Stimulated activated CD8-positive, alpha-beta memory T cell treated with anti-CD3 and anti-CD28 coated beads, Interleukin-7, amount 100 ng/mL, for 24 hours (primary cell): ENCODE results near the gene PRKCD.

Experiments used
- DNase-seq: peaks from one replicate; pipeline ENCODE4 v3.0.0-alpha.2; 2020; ENCODE audit warnings: low read depth

PRKCD gene

DNA sequence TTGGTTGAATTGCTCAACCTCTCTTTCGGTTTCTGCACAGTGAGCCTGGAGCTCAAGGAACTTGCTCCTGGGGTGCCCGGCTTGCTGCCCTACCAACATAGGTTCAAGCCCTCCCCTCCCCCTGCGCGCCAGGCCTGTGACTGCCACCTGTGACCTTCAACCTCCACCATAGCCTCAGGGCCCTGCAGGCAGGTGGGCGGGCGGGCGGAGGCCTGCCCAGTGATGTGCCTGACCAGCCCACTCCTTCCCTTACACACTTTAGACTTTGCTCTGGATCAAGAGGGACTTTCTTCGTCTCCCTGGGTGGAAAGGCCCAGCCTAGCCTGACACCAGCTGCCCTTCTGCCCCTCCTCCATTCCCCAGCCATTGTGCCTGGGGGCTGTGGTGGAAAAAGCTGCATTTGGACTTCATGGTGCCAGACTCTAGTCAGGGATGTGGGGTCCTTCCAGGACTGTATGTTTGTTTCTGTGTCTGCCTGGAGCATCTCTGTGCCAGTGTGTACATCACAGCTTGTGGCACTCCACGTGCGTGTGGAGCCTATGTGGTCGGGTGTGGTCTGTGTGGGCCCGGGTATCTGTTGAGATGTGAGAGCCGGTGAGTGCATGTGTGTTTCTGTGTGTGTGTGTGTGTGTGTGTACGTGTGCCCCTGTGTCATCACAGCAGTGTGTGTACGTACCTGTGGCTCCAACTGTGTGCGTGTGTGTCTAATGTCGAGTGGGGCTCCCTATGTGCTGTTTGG, 9.5 kb downstream of the PRKCD start:
- no peak for DNase-seq

DNA sequence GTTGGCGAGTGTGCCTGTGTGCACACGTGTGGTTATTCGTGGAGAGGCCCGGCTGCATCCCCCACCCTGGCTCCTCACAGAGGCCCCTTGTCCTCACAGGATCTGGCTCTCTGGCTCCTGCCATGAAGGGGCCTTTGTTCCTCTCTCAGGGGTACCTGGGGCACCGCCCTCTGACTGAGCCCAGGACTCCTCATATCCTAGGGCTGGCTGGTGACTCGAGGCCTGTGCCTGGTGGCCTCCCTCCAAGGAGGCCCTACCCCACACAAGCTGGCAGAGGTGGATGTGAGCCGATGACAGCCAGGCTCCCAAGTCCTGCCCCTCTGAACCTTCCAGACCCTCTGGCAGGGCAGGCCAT, 10.0 kb downstream of the PRKCD start:
- DNase-seq: no peak

DNA sequence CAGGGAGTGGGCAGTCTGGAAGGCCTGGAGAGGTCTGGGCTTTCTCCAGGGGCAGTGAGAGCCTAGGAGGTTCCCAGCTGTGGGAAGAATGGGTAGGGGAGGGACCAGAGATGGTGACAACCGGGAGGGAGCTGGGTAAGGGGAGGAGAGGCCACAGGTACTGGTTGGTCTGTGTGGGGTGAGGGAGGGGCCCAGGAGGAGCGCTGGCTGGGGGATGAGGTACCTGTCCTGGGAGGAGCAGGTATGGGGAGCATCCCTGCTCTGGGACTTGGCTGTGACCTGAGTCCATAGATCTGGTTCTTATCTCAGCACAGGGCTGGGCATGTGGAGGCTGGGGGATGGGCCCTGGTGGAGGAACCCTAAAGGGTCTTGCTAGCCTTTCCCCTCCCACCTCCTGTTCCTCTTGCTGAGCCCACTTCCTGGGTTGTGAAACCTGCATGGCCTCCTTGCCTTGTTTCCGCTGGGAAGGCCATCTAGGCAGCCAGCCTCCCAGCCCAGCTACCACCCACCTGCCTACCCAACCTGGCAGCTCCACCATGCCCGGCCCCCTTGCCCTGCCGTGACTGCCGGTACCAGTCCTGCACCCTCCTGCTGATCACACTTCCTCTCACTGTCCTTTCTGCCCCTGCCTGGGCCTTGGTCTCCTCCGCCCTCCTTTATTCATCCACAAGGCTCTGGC, 11.0 kb downstream of the PRKCD start:
- no peak for DNase-seq

DNA sequence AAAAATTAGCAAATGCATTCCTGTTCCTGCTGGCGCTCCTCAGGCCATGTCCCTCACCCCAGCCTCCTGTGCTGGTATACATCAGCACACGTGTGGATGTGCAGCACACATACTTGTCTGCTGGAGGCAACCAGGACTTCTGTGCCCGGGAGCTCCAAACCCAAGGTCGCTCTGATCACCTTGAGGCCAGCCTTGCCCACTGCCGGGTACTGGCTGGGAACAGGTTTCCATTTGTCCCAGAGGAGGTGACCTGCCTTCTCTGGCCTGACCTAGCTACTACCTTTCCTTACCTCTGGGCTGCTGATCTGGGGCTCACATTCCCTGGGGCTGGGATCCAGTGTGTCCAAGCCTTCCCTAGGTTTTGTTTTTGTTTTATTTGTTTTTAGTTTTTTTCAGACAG, 12.1 kb downstream of the PRKCD start:
- no peak for DNase-seq

DNA sequence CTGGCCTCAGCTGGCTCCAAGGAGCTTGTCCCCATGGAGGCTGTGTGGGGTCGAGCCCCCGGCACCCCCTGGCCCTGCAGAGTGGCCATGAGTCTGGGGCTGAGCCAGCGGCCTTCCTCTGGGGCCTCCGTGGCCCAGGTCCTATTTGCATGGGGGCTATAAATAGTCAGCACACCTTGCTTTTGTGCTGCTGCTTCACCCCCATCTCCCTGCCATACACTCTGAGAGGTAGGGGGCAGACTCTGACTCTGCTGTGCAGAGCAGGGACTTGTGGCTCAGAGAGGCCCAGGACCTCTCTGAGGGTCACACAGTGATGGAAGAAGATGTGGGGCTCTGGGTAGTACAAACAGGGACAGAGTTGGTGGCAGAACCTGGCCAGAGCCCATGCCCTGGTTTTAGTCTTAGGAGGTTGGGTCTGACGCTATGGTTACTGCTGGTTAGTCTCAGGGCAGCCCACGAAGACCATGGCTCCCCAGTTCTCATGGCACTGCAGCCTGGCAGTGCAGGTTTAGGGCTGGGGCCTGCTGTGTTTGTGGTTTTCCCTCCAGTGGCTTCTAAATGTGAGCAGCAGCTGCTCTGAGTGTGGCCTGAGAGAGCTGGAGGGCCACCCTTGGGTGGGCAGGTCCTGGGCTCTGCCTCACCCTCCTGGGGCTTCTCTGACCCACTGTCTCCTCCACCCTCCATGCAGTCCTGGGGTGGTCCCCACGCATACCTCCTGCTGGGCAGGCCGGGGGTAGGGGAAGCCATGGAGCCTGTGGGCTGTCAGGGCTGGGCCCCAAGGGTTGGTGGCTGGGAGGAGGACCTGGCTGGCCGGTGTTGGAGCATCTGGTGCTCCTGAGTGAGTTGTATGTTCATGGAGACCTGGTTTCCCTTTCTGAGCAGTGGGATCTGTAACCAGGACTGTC, 13.6 kb downstream of the PRKCD start:
- DNase-seq: no peak

DNA sequence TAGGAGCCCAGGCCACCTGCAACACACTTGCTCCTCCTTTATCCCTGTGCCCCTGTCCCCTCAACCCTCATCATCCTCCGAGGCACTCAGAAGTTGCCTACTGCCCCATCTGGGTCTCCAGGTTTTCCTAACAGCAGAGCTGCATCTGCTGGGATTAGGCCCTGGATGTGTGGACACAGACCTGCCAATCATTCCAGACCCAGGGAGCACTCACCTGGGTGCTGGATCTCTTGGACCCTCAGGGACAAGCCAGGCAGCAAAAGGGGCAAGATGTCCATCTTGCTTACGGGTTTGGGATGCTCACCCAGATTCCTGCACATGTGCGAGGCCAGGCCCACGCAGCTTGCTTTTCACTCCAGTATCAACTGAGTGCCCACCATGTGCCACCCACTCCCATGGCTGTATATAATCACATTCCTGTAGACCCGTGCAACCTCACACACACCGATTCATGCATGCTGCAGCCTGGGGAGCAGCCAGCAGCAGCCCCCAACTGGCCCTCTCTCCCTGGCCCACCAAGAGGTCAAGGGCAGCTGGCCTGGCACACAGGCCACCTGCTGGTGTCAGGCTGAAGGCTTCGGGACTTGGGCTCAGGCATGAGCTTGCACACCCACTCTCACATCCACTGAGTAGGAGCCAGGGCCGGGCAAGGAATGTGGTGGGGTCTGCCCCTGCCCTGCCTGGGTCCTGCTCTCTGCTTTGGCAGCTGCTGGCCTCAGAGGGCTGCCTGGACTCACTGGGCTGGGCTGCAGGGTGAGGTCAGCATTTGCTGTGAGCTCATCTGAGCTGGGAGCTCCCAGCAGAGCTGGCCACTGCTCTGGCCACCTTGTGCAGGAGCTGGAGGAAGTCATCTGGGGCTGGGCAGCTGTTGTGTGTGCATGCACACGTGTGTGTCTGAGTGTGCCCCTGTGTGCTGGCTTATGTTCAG, 14.9 kb downstream of the PRKCD start:
- no peak for DNase-seq

DNA sequence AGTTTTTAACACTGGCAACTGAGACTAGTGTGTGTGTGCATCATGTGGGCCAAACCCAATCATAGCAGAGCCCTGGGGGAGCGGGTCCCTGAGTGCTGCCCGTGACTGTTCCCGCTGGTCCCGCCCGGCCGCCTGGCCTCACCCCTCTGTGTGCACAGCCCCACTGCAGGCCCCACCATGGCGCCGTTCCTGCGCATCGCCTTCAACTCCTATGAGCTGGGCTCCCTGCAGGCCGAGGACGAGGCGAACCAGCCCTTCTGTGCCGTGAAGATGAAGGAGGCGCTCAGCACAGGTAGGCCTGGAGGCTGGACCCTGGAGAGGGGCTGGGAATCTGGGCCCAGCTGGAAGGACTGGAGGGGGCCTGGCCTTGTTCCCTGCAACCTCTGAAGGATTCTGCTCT, 17.2 kb downstream of the PRKCD start:
- no peak for DNase-seq

DNA sequence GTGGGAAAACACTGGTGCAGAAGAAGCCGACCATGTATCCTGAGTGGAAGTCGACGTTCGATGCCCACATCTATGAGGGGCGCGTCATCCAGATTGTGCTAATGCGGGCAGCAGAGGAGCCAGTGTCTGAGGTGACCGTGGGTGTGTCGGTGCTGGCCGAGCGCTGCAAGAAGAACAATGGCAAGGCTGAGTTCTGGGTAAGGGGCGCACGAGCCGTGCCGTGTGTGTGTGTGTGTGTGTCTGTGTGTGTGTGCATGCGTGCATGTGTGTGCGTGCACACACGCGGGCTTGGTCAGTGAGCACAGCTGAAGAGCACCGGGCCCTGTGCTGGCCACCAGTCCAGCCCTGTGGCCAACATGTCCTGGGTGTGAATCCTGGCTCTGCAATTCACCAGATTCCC, 18.6 kb downstream of the PRKCD start:
- no peak for DNase-seq

DNA sequence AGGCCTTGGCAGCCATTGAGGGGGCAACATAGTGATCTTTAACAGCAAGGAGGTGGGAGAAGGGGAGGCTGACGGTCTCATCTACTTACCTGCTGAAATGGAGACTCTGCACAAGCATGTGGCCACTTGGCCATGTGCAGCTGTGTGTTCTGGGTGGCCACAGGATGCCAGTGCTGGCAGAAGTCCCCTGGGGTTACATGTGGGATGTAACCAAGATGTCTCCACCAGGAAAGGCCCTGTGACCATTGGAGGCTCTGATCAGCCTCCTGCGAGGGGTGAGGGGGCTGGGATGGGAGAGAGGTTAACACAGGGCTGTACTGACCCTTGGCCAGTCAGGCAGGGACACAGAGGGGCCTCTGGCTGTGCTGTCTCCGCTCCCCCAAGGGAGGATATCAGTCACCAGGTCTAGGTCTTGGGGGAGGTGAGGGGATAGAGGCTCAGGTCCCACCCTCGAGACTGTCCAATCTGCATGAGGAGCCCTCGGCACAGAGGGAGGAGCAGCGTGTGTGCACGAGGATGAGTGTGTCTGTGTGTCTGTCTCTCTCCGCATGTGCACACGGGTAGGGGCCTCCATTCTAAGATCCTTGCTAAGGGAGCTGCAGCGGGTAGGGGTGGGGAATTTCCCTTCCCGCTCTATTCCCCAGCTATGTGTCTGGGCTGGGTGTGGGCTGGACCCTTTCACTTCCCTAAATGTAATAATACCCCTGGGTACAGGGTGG, 19.5 kb downstream of the PRKCD start:
- no peak for DNase-seq

DNA sequence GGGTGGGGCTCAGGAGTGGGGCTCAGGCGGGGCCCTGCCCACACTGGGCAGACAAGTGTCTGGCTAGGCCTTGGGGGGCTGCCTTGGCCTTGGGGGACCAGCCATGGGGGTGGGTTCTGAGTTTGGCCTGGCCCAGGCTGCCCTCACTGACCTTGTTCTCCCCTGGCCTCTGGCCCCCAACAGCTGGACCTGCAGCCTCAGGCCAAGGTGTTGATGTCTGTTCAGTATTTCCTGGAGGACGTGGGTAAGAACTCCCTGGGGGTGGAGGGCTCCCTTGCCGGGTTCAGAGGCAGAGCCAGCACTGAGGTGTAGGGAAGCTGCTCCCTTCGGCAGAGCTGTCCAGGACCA, 20.0 kb downstream of the PRKCD start:
- DNase-seq: no peak

DNA sequence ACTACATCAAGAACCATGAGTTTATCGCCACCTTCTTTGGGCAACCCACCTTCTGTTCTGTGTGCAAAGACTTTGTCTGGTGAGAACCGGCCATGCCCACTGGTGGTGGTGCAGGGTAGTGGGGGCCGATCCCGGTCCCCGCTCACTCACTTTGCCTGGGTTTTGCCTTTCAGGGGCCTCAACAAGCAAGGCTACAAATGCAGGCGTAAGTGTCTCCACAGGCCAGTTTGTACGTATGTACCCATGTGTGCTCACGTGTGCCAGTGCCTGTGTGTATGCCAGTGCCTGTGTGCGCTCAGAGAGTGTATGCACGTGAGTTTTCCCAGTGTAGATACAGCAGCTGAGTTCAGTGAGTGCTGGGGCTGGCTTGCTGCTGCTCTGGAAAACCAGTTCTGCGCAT, 20.5 kb downstream of the PRKCD start:
- DNase-seq: no peak

DNA sequence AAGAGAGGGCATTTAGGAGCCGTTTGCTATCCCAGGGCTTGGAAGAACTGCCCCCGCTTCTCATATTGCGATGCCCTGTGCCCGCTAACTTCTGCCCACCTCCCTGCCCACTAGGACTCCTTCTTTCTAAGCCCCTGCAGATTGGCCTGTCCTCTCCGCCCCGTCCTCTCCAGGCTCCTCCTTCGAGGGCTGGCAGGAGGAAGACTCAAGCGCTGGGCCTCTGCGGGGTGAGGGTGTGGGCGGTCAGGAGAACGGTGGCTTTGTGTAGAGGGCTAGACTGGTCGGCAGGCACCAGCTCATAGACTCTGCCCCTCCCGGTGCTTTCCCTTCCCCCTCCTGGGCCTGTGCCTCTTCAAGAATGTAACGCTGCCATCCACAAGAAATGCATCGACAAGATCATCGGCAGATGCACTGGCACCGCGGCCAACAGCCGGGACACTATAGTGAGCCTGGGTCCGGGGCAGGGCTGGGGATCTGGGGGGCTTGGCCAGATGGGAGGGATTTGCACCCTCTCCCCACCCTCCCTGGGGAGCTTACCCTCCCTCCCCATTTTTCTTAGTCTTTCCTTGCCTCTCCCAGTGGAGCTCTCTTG, 21.9 kb downstream of the PRKCD start:
- DNase-seq: no peak

DNA sequence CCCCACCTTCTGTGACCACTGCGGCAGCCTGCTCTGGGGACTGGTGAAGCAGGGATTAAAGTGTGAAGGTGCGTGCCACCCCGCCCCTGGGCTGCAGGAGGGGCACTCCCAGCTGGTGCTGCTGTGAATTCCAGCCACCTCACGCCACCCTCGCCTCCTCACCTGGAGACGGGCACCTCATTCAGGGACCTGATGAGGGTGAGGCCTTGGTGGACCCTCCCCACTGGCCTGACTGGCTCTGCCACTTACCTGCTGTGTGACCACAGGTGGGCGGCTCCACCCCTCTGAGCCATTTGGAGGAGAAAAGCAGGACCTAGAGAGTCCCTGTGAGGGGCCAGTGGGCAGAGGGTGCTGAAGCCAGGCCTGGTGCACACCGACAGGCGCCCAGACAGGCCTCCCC, 22.5 kb downstream of the PRKCD start:
- DNase-seq: no peak

DNA sequence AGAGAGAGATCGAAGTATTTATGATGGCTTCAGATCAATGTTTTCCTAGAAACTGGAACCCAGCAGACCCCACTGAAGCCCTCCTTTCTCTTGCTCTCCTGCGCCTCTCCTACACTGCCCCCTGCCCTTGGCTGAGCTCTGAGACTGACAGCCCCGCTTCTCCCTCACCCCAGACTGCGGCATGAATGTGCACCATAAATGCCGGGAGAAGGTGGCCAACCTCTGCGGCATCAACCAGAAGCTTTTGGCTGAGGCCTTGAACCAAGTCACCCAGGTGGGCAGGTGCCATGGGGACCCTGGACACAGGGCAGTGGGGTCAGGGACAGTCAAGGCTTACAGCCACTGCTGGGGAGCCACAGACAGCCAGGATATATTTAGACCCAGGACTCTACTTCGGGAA, 23.7 kb downstream of the PRKCD start:
- DNase-seq: no peak

DNA sequence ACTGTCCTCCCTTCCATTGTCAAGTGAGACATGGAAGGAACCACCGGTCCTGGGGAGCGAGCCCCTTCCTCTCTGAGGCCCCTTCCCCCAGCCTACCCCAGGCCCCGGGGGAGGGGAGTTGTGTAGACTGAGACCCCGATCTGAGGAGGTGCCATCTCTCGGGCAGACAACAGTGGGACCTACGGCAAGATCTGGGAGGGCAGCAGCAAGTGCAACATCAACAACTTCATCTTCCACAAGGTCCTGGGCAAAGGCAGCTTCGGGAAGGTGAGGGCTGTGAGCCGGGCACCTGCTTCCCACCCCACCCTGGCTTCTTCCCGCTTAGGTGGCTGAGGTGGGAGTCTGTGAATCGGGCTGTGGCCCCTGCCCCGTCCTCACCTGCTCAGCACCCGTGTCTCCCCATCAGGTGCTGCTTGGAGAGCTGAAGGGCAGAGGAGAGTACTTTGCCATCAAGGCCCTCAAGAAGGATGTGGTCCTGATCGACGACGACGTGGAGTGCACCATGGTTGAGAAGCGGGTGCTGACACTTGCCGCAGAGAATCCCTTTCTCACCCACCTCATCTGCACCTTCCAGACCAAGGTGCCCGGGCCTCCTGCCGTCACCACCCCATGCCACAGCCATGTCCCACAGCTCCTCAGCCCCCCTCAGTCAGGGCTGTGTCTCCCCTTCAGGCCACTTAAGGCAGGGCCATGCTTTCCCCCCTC, 24.9 kb downstream of the PRKCD start:
- no peak for DNase-seq

DNA sequence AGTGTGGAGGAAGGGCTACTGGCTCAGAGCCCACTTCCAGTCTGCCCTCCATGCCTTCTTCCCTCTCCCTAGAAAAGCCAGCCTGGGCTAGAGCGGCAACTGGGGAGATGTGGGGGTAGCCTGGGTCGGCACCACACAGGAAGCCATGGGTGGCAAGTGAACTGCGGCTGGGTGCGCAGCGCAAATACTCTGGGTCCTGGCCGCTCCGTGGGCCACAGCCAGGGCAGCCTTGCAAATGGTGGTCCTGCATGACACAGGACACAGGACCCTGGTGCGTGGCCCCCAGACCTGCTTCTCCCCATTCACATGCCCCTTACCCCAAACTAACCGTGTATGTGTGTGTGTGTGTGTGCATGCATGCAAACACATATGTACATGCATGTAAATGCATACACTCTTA, 25.7 kb downstream of the PRKCD start:
- DNase-seq: no peak

DNA sequence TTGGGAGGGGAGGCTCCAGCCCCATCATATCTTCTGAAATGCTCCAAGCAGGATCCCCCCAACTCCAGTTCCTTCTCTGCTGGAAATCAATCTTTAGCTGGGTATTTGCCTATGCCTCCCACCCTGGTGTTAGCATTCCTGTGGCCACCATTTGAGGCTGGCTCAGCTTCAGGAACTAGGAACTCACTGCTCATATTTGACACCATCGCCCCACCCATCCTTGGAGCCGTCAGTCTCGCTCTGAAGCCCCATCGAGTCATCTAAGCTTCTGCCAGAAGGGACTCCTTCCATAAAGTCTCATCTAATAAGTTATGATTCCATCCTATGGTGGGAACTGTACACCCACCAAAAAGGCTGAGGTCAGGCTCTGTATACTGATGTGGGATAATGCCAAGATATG, 26.4 kb downstream of the PRKCD start:
- DNase-seq: no peak

DNA sequence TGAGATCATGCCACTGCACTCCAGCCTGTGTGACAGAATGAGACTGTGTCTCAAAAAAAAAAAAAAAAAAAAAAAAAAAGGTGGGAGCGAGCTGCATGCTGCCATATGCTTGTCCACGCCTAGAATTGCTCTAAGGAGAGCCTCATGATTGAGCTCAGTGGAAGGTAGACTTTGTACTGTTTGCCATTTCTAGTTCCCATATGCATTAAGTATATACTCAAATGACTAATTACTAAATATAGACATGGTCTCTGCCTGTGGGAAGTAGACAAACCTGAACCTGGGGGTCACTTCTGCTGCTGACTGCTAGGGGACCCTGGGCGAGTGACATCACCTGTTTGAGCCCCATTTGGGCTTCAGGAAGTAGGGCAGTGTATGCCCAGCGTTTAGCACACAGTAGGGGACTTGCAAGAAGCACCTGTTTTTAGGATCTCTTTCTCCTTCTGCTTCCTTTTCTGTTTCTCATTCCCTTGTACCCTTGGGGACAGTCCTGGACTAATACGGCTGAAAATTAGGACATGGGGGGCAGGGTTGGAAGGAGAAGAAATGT, 27.2 kb downstream of the PRKCD start:
- no peak for DNase-seq

DNA sequence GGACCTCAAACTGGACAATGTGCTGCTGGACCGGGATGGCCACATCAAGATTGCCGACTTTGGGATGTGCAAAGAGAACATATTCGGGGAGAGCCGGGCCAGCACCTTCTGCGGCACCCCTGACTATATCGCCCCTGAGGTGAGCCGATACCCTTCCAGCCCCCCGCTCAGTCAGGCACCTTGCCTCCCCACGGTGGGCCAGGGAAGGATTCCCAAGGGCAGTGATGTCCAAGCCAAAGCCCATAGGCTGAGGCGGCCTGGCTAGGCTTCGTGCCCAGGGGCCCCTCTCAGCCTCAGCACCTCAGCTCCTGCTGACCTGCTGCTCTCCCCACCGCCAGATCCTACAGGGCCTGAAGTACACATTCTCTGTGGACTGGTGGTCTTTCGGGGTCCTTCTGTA, 27.7 kb downstream of the PRKCD start:
- no peak for DNase-seq

DNA sequence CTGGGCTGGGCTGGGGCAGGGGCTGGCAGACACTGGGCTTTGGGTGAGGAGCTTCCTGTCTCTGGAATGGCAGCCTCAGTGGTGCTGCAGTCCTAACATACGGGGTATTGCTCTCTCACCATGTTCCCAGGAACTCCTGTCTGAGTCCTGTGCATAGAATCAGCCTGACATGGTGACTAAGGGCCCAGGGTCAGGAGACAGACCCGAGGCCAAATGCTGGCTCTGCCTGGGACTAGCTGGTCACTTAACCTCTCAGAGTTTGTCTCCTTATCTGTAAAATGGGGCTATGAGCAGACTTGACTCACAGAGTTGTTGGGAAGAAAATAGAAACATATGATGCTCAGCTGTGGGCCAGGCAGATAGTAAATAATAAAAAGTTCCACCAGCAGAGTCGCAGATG, 28.3 kb downstream of the PRKCD start:
- no peak for DNase-seq
